Measurements from ENCODE around the gene DGKZ.

DNA sequence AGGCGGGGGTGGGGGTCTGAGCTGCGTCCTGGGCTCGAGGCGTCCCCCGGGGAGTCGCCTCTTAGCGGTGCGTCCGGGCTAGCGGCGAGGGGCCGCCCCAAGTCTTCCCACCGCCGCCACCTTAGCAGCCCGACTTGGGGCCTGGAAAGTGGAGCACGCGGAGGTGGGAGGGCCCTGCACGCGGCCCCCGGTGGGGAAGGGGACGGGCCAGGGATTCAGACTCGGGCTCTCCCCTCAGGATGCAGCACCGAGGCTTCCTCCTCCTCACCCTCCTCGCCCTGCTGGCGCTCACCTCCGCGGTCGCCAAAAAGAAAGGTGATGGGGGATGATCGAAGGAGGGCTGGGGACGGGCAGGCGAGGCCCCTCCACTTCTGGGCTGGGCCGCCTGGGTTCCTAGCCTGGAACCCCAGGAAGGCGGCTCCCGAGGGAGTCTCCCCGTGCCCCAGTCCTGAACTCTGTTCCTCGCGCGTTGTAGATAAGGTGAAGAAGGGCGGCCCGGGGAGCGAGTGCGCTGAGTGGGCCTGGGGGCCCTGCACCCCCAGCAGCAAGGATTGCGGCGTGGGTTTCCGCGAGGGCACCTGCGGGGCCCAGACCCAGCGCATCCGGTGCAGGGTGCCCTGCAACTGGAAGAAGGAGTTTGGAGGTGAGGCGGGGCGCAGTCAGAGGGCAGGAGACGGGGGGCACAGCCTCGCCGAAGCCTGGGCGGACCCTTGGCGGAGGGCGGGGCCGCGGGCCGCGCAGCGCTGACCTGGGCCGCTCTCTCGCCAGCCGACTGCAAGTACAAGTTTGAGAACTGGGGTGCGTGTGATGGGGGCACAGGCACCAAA is 34.8 kb downstream of the DGKZ start:
- TF ChIP-seq, protein P1, sequence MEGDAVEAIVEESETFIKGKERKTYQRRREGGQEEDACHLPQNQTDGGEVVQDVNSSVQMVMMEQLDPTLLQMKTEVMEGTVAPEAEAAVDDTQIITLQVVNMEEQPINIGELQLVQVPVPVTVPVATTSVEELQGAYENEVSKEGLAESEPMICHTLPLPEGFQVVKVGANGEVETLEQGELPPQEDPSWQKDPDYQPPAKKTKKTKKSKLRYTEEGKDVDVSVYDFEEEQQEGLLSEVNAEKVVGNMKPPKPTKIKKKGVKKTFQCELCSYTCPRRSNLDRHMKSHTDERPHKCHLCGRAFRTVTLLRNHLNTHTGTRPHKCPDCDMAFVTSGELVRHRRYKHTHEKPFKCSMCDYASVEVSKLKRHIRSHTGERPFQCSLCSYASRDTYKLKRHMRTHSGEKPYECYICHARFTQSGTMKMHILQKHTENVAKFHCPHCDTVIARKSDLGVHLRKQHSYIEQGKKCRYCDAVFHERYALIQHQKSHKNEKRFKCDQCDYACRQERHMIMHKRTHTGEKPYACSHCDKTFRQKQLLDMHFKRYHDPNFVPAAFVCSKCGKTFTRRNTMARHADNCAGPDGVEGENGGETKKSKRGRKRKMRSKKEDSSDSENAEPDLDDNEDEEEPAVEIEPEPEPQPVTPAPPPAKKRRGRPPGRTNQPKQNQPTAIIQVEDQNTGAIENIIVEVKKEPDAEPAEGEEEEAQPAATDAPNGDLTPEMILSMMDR (IDR thresholded peaks at IDR 0.05) = peak in 1 of 4 experiments; percentile 3
- TF ChIP-seq POLR2A (IDR thresholded peaks at IDR 0.05) = no peak
